Peyer's patch (tissue), 4 donors: Measurements from ENCODE around the gene LRFN4. TPM values are rescaled to one million over a fixed set of nuclear protein-coding genes. Genes with fewer than 3 reads are reported as not detected.

Source experiments
- DNase-seq, 3 donors: peaks; one replicate each; pipeline ENCODE4 v3.0.0-alpha.2; 2017 to 2019
- H3K27ac ChIP-seq, 4 donors: fragments of 200-600 bp; sonication (generic); one replicate each; pipeline ENCODE4 v1.5.1; 2016 to 2019
- H3K27me3 ChIP-seq, 2 donors: fragments of 200-600 bp; sonication (generic); one replicate each; pipeline ENCODE4 v1.5.1; 2019
- H3K36me3 ChIP-seq, 3 donors: fragments of 200-600 bp; sonication (generic); one replicate each; pipeline ENCODE4 v1.5.1; 2016 to 2019
- H3K4me1 ChIP-seq, 4 donors: fragments of 200-600 bp; sonication (generic); one replicate each; pipeline ENCODE4 v1.5.1; 2016 to 2019
- H3K4me3 ChIP-seq, 4 donors: fragments of 200-600 bp; sonication (generic); 1 replicate in 3 of 4; 2 replicates in 1 of 4; pipeline ENCODE4 v1.5.1; 2016 to 2019; ENCODE audit warnings: mild to moderate bottlenecking in 1 of 4
- H3K9me3 ChIP-seq, 4 donors: fragments of 200-600 bp; sonication (generic); one replicate each; pipeline ENCODE4 v1.5.1; 2016 to 2019; ENCODE audit warnings: mild to moderate bottlenecking in 1 of 4
- POLR2A ChIP-seq, 2 donors: fragments of 450-650 bp; IDR thresholded peaks; one replicate each; pipeline ENCODE4 v1.5.1; 2017; ENCODE audit warnings: antibody characterized with exemption in 2 of 2, mild to moderate bottlenecking in 2 of 2, moderate library complexity in 2 of 2
- total RNA-seq, 4 donors: library from RNA; depleted of rRNA; stranded (reverse); fragments of >200 nt; gene quantifications; one replicate each; pipeline ENCODE4 v1.1.0, GENCODE V29; 2016
- TF ChIP-seq, protein P1 (sequence below), 6 experiments: fragments of 450-650 bp in 4 of 6; fragments of 200-600 bp in 2 of 6; sonication (generic) in 1 of 6; IDR thresholded peaks; one replicate each; pipeline ENCODE4 v1.5.1; 2017 to 2019; ENCODE audit warnings: antibody characterized with exemption in 6 of 6, mild to moderate bottlenecking in 3 of 6, moderate library complexity in 1 of 6

LRFN4 gene
- total RNA-seq, 4 donors from 2014 or later = 2.5 to 9.0 (median 4.3) TPM

DNA sequence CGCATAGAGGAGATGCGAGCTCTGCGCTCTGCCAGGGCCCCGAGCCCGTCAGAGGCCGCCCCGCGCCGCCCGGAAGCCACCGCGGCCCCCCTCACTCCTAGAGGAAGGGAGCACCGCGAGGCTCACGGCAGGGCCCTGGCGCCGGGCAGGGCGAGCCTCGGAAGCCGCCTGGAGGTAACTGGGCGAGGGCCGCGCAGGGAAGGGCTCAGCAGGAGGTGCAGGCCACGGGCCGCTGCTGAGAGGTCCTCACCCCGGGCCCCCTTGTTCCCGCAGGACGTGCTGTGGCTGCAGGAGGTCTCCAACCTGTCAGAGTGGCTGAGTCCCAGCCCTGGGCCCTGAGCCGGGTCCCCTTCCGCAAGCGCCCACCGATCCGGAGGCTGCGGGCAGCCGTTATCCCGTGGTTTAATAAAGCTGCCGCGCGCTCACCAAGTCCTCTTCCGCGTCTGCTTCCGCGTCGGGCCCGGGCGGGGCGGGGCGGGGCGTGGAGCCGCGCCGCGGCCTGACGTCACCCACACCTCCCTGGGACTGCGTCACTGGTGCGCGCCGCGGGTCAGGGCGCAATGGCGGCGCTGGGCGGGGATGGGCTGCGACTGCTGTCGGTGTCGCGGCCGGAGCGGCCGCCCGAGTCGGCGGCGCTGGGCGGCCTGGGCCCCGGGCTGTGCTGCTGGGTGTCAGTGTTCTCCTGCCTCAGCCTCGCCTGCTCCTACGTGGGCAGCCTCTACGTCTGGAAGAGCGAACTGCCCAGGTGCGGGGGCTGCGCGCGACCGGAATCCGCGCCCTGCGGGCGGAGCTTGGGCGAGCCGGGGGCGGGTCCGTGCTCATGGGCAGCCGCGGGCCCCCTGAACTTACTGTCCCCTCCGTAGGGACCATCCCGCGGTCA lies 13.7 kb upstream of the LRFN4 start, which contains the start of gene RCE1:
Gene RCE1 (plus strand): TSS at position 546 of the 880 bp plus-strand sequence. CDS start 15 bp downstream, at position 561.
- peaks cover 0 to 31% (median 0%) of the 10 kb centered on the region in 3 donors for H3K36me3 ChIP-seq
- no peaks in the 10 kb centered on the region for H3K27me3 ChIP-seq
- DNase-seq = peak; percentile 88 to 96 (median 94)
- H3K4me3 ChIP-seq = peak within 1 kb of the TSS; percentile 70 to 100 (median 86)
- peak within 1 kb of the TSS; percentile 96 to 99 (median 98) for H3K27ac ChIP-seq
- peaks cover 0 to 30% (median 17%) of the 10 kb centered on the region in 4 donors for H3K4me1 ChIP-seq
- peak; percentile 87 to 94 for TF ChIP-seq POLR2A (IDR thresholded peaks at IDR 0.05)
- TF ChIP-seq, protein P1, sequence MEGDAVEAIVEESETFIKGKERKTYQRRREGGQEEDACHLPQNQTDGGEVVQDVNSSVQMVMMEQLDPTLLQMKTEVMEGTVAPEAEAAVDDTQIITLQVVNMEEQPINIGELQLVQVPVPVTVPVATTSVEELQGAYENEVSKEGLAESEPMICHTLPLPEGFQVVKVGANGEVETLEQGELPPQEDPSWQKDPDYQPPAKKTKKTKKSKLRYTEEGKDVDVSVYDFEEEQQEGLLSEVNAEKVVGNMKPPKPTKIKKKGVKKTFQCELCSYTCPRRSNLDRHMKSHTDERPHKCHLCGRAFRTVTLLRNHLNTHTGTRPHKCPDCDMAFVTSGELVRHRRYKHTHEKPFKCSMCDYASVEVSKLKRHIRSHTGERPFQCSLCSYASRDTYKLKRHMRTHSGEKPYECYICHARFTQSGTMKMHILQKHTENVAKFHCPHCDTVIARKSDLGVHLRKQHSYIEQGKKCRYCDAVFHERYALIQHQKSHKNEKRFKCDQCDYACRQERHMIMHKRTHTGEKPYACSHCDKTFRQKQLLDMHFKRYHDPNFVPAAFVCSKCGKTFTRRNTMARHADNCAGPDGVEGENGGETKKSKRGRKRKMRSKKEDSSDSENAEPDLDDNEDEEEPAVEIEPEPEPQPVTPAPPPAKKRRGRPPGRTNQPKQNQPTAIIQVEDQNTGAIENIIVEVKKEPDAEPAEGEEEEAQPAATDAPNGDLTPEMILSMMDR (IDR thresholded peaks at IDR 0.05) = peak in 1 of 6 experiments; percentile 10
- no peaks in the 10 kb centered on the region for H3K9me3 ChIP-seq

DNA sequence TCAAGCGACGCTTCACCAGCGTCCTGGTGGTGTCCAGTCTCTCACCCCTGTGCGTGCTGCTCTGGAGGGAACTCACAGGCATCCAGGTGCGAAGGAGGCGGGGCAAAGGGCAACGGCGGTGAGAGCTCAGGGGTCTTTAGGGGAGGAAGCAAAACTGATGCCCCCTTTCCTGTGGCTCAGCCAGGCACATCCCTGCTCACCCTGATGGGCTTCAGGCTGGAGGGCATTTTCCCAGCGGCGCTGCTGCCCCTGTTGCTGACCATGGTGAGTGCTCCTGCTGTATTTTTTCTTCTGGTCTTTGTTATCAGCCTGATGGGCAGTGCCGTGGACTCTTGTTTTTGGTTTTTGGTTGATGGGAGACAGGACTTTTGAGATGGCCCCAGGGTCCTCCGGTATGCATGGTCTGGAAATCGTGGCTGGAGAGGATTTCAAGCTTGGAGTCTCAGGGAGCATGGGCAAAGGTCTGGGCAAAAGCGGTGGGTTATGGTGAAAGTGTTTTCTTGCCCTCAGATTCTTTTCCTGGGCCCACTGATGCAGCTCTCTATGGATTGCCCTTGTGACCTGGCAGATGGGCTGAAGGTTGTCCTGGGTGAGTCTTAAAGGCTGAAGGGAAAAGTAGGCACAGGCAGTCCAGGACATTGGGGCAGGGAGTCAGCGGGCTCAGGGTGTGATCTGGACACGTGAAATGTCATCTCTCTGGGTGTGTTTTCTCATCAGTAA lies 12.9 kb upstream of the LRFN4 start:
- H3K36me3 ChIP-seq = peaks cover 0 to 36% (median 0%) of the 10 kb centered on the region in 3 donors
- peak overlapping the region; percentile 96 to 99 (median 98) for H3K27ac ChIP-seq
- DNase-seq = peak in 2 of 3 donors; percentile 48 to 55

DNA sequence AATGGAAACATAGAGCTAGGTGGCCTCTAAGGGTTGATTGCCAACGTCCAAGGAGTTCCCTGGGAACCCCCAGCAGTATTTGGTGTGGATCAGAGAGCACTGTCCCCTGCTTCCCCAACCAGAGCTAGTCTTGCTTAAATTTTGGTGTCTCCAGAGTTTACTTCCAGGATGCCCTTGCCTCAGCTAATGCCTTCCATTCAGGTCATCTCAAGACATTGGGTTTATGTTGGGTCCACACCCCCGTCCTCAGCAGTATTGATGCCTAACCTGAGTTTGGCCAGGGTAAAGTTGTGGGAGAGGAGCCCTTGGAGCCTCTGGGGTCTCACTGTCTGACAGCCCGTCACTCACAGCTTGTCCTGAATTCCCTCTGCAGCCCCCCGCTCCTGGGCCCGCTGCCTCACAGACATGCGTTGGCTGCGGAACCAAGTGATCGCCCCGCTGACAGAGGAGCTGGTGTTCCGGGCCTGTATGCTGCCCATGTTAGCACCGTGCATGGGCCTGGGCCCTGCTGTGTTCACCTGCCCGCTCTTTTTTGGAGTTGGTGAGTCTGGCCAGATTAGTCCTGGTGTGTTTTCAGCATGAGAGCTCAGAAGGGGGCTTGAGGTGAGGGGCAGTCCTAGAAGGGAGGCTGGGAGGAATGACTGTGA lies 12.2 kb upstream of the LRFN4 start:
- Histone ChIP-seq H3K27ac (peak overlapping the region in 2 of 4 donors; percentile 98 to 99), H3K27me3 (no peaks in the 10 kb centered on the region), H3K36me3 (peaks cover 0 to 42% (median 0%) of the 10 kb centered on the region in 3 donors), H3K4me1 (peaks cover 0 to 30% (median 17%) of the 10 kb centered on the region in 4 donors), H3K9me3 (no peaks in the 10 kb centered on the region), H3K4me3 (peak overlapping the region in 3 of 4 donors; percentile 82 to 100 (median 89))
- TF ChIP-seq, protein P1 (IDR thresholded peaks at IDR 0.05) = no peak
- TF ChIP-seq POLR2A (IDR thresholded peaks at IDR 0.05) = no peak
- DNase-seq = no peak

More for the DNA sequence above, 12.9 kb upstream of the LRFN4 start:
- H3K4me3 ChIP-seq = peak overlapping the region; percentile 70 to 100 (median 86)
- no peaks in the 10 kb centered on the region for H3K9me3 ChIP-seq
- peaks cover 0 to 30% (median 17%) of the 10 kb centered on the region in 4 donors for H3K4me1 ChIP-seq
- H3K27me3 ChIP-seq = no peaks in the 10 kb centered on the region
- TF ChIP-seq, protein P1 (IDR thresholded peaks at IDR 0.05) = no peak
- TF ChIP-seq POLR2A (IDR thresholded peaks at IDR 0.05) = no peak

DNA sequence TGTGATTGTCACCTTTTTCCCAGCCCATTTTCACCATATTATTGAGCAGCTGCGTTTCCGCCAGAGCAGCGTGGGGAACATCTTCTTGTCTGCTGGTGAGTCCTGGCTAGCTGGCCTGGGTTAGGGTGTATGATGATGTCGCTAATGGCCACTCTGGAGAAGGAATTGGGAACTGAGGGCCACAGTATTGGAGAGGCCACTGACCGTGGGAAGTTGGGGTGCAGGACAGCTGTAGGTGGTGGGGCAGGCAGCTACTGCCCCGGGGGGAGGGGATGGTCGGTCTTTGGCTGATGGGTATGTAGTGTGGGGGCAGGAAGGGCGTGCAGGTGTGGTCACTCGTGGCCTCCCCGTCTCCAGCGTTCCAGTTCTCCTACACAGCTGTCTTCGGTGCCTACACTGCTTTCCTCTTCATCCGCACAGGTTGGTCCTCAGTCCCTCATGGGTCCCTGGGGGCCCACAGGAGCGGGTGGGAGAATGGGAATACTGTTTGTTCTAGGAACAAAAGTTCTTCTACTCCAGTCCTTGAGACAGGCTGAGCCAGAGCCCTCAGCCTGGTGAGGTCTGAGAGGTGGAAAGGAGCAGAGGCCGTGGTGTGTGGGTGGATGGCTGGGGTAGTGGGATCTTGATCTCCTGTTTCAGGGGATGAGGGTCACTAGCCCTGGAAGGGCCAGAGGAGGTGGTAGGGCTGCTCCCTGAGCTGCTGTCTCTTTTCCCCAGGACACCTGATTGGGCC lies 11.6 kb upstream of the LRFN4 start:
- Histone ChIP-seq H3K27ac (no peak overlapping the region), H3K36me3 (peaks cover 0 to 48% (median 0%) of the 10 kb centered on the region in 3 donors), H3K9me3 (no peaks in the 10 kb centered on the region), H3K4me3 (no peak overlapping the region), H3K4me1 (peaks cover 0 to 29% (median 17%) of the 10 kb centered on the region in 4 donors), H3K27me3 (no peaks in the 10 kb centered on the region)
- TF ChIP-seq, protein P1 (IDR thresholded peaks at IDR 0.05) = no peak
- no peak for TF ChIP-seq POLR2A (IDR thresholded peaks at IDR 0.05)
- DNase-seq = peak in 1 of 3 donors; percentile 40
